ENCODE data around the gene AMDHD2. TPM values are rescaled to one million over a fixed set of nuclear protein-coding genes. Genes with fewer than 3 reads are reported as not detected.

AMDHD2 gene
- total RNA-seq, 2 experiments from 2014 or later: 34.6 to 35.4 TPM

DNA sequence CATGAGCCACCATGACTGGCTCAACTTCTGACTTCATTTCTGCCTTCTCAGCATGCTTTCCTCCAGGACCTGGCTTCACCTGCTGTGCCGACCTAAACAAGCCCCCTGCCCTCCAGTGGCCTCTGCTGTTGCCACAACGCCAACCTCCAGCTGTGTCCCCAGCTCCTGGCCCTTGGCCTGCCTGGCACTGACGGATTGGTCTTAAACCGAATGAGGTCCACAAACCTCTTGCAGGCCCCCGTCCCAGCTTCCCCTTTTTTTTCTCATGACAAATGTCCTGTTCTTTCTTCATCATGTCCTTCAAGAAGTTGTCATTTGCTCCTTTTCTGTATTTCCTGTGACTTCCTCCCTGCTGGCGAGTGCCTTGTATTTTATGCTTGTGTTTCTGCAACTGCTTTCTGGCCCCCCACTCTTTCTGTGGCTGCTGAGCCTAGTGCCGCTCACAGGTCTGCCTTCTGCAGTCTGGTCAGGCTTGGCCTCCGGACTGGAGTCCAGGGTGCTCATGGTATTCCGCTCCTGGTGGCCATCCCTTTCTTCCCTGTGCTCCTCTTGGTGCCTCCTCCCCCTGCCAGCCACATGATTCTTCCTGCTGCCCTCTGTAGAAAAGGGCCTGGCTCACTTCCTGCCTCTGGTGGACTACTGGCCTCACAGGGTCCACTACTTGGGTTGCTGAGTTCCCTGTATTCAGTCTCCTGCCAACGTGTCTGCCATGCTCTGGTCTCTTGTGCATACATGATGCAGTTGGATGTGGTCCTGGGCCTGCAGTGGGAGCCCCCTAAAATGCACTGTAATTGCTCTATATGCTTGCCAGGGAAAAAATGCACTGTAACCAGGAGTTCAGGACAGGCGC is 3.6 kb upstream of the AMDHD2 start:
- peak overlapping the region; percentile 96 for H3K4me3 Mint-ChIP-seq
- H3K36me3 Mint-ChIP-seq: peaks cover 32% of the 10 kb centered on the region
- H3K9me3 Mint-ChIP-seq: no peaks in the 10 kb centered on the region
- peaks cover 56% of the 10 kb centered on the region for H3K4me1 Mint-ChIP-seq
- H3K27ac Mint-ChIP-seq: peak overlapping the region; percentile 88
- no peak for DNase-seq
- no peaks in the 10 kb centered on the region for H3K27me3 Mint-ChIP-seq

DNA sequence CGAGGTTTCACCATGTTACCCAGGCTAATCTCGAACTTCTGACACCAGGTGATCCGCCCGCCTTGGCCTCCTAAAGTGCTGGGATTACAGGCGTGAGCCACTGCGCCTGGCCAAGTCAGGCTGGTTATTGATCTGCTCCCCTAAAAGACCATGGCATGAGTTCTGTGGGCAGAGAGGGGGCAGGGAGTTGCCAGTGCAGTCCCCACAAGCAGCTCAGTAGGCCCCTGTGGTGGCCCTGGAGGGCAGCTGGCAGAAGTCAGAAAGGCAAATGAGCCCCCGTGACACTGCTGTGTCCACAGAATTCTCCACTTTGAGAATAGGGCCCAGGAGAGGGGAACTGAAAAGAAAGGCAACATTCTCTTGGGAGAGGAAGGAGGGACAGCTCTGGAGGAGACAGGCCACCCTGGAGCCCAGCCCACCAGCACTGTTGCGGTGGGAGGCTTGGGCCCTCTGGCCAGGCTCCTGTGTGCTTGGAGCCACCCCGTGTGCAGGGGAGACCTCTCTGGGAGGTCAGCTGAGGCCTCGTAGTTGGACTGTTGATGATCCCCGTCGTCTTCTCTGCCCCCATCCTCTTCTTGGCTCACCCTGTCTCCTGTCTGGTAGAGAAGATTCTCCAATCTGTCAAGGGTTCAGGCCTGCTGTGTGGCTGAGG is 2.1 kb upstream of the AMDHD2 start:
- Mint-ChIP-seq H3K27me3 (no peaks in the 10 kb centered on the region), H3K4me3 (no peak overlapping the region), H3K27ac (peak overlapping the region; percentile 88), H3K36me3 (peaks cover 32% of the 10 kb centered on the region), H3K9me3 (no peaks in the 10 kb centered on the region), H3K4me1 (peaks cover 45% of the 10 kb centered on the region)
- DNase-seq: no peak

DNA sequence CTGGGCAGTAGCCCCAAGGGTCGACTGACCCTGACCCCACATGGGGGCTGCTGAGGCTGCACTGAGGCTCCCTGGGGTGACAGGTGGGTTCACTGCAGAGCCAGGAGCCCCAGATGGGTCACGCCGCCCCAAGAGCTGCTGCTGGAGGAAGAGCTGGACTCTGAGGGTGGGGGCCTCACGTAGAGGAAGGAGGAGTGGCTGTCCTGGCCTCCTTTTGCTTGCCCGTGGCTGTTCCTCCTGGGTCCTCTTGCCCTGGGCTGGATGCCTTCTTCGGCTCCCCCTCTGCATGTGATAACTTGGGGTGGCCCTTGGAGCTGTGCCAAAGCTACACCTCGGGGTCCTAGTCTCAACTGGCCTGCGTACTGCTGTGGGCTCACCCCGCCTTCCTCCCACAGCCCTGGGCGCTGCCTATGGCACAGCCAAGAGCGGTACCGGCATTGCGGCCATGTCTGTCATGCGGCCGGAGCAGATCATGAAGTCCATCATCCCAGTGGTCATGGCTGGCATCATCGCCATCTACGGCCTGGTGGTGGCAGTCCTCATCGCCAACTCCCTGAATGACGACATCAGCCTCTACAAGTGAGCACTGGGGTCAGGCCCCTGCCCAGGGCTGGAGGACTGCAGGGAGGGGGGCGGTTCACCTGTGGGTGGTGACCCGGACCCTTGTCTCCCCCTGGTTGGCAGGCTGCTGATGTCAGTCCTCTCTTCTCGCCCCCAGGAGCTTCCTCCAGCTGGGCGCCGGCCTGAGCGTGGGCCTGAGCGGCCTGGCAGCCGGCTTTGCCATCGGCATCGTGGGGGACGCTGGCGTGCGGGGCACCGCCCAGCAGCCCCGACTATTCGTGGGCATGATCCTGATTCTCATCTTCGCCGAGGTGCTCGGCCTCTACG is 1.1 kb upstream of the AMDHD2 start:
- Mint-ChIP-seq H3K27me3 (no peaks in the 10 kb centered on the region), H3K4me1 (peaks cover 41% of the 10 kb centered on the region), H3K9me3 (no peaks in the 10 kb centered on the region), H3K4me3 (peak overlapping the region; percentile 78), H3K36me3 (peaks cover 33% of the 10 kb centered on the region), H3K27ac (peak overlapping the region; percentile 81)
- DNase-seq: no peak

DNA sequence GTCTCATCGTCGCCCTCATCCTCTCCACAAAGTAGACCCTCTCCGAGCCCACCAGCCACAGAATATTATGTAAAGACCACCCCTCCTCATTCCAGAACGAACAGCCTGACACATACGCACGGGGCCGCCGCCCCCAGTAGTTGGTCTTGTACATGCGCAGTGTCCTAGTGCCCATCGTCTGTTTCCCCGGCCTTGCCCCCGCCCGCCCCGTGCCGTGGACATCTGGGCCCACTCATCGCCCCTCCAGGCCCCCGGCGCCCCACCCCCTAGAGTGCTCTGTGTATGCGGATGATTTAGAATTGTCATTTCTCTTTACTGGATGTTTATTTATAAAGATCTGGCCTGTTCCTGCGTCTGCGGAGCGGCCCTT is 475 bp upstream of the AMDHD2 start:
- DNase-seq: no peak
- no peaks in the 10 kb centered on the region for H3K27me3 Mint-ChIP-seq
- H3K4me1 Mint-ChIP-seq: peaks cover 44% of the 10 kb centered on the region
- H3K36me3 Mint-ChIP-seq: peaks cover 32% of the 10 kb centered on the region
- H3K27ac Mint-ChIP-seq: peak overlapping the region; percentile 81
- no peaks in the 10 kb centered on the region for H3K9me3 Mint-ChIP-seq
- H3K4me3 Mint-ChIP-seq: peak overlapping the region; percentile 78

DNA sequence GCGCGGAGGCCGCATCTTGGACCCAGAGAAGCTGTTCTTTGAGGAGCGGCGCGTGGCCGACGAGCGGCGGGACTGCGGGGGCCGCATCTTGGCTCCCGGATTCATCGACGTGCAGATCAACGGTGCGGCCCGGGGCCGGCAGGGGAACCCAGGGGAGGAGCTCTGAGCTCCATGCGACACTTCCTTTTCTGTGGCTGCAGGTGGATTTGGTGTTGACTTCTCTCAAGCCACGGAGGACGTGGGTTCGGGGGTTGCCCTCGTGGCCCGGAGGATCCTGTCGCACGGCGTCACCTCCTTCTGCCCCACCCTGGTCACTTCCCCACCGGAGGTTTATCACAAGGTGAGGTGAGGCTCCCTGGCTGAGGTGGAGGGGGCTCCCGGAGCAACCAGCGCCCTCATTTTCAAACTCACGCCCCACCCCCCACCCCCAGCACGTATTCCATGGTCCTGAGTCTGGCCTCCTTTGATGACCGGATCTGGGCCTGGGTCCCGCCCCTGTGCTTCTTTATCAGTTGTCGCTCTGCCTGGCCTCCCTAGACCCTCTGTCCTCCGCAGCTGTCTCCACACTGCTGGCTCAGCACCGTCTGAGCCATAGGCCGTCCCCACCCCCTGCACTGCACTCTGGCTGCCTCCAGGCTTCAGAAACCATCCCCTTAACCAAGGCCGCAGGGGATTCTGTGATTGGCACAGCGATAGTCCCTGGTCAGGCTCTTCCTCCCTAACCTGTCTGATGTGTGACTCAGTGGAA is 787 bp downstream of the AMDHD2 start:
- Mint-ChIP-seq H3K4me3 (peak overlapping the region; percentile 89), H3K36me3 (peaks cover 25% of the 10 kb centered on the region)
- DNase-seq: peak; percentile 53

DNA sequence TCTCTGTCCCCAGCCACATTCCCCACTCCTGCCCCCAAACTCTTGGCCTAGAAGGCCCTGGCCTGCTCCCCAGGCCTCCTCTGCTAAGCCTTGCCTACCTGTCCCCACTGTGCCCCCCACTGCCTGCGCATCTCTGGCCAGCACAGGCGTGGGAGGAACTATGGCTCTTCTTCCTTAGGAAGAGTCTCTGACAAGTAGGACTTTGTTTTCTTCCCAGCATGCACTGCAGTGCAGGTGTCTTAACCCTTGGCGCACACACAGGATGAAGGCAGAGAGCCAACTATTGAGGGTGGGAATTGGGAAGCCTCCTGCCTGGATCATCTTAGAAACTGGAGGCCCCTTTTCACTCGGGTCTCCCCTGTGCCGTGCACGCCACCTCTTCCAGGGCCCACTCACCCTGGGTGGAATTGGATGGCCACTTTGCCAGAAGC is 3.6 kb downstream of the AMDHD2 start:
- no peak for DNase-seq
- Mint-ChIP-seq H3K36me3 (peaks cover 14% of the 10 kb centered on the region), H3K27ac (no peak overlapping the region), H3K27me3 (no peaks in the 10 kb centered on the region), H3K9me3 (no peaks in the 10 kb centered on the region), H3K4me1 (peaks cover 16% of the 10 kb centered on the region), H3K4me3 (no peak overlapping the region)

More for the DNA sequence above, 787 bp downstream of the AMDHD2 start:
- no peaks in the 10 kb centered on the region for H3K9me3 Mint-ChIP-seq
- peaks cover 35% of the 10 kb centered on the region for H3K4me1 Mint-ChIP-seq
- peak overlapping the region; percentile 90 for H3K27ac Mint-ChIP-seq
- no peaks in the 10 kb centered on the region for H3K27me3 Mint-ChIP-seq

DNA sequence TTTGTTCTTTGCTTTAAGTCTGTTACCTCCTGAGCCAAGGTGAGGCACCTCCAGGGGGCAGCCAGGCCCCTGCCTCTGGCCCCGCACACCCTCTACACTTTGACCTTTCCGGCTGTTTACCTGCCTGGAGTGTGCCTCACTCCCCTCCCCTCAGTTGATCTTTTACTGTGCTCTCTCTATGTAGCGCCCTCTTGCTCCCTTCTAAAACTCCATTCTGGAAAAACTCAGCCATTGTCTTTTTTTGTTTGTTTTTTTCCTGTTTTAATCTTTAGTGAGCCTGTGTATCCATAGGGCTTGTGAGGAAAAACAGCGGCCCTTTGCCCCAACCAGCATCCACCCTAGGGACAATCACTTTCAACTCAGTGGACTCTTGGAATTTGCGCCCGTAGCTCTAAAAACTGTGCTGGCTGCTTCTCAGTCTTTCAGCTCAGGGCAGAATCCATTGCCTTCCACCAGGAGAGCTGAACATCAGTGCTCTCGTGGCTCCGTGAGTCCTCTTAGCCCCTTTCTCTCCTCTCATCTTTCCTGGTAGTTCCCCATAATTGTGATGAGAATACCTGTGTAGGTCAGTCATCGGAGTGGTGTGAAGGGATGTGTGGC is 4.3 kb downstream of the AMDHD2 start:
- peaks cover 13% of the 10 kb centered on the region for H3K4me1 Mint-ChIP-seq
- H3K9me3 Mint-ChIP-seq: no peaks in the 10 kb centered on the region
- no peak for DNase-seq
- H3K27ac Mint-ChIP-seq: no peak overlapping the region
- peaks cover 14% of the 10 kb centered on the region for H3K36me3 Mint-ChIP-seq
- no peaks in the 10 kb centered on the region for H3K27me3 Mint-ChIP-seq
- no peak overlapping the region for H3K4me3 Mint-ChIP-seq

DNA sequence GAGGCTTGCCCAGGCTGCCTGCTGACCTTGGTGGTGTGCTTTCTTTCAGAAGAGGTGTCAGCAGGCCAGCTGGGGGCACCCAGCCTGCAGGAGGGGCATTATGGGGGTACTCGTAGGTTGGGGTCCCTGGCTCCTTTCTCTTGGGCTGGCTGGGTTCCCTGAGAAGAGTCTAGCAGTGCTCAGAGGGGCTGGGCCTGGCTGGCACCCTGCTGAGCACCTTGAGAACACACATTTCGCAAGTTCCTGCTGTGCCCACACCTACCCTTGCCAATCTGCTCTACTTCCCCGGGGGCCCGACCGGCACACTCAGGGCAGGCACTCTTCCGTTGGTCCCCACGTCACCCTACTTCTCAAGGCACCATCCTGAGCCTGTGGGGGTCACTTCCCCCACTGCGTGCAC is 6.0 kb downstream of the AMDHD2 start:
- DNase-seq: no peak
- Mint-ChIP-seq H3K27ac (no peak overlapping the region), H3K36me3 (peaks cover 7% of the 10 kb centered on the region)

DNA sequence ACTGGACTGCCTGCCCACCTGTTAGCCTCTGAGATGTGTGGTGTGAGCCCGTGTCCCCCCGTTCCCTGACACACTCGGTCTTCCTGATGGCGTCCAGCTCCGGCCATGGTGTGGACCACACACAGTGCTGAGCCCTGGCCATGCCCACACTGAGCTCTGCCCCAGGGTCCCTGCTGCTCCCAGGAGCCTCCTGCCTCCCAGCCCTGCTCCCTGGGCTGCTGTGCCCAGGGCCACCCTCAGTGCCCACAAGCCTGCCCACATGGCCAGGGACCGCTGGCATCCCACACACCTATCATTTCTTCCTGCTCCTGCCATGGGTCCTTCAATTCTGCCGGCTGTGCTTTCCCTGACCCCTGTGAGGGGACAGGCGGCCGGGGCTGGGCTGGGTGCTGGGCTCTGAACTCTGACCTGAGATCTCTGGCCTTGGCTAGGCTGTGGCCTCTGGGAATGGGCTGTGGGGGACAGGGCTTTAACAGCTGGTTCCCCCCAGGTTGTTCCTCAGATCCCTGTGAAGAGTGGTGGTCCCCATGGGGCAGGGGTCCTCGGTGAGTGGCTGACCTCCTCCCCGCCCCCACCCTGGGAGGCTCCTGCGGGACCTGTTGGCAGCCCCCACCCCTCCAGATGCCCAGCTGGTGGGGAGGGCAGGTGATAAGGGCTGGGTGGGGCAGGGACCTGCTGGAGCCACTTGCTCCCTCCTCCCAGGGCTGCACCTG is 7.1 kb downstream of the AMDHD2 start:
- Mint-ChIP-seq H3K9me3 (no peaks in the 10 kb centered on the region), H3K4me3 (no peak overlapping the region), H3K36me3 (peaks cover 4% of the 10 kb centered on the region), H3K27me3 (no peaks in the 10 kb centered on the region), H3K27ac (no peak overlapping the region), H3K4me1 (peaks cover 11% of the 10 kb centered on the region)
- DNase-seq: no peak

More for the DNA sequence above, 6.0 kb downstream of the AMDHD2 start:
- H3K27me3 Mint-ChIP-seq: no peaks in the 10 kb centered on the region
- H3K4me3 Mint-ChIP-seq: no peak overlapping the region
- H3K9me3 Mint-ChIP-seq: no peaks in the 10 kb centered on the region
- H3K4me1 Mint-ChIP-seq: peaks cover 8% of the 10 kb centered on the region

DNA sequence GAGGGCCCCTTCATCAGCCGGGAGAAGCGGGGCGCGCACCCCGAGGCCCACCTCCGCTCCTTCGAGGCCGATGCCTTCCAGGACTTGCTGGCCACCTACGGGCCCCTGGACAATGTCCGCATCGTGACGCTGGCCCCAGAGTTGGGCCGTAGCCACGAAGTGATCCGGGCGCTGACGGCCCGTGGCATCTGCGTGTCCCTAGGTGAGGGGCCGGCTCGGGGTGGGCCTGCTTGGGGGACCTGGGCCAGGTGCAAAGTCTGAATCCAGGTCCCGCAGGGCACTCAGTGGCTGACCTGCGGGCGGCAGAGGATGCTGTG is 7.6 kb downstream of the AMDHD2 start:
- DNase-seq: no peak
- H3K4me1 Mint-ChIP-seq: peaks cover 16% of the 10 kb centered on the region
- H3K9me3 Mint-ChIP-seq: no peaks in the 10 kb centered on the region
- H3K36me3 Mint-ChIP-seq: peaks cover 5% of the 10 kb centered on the region
- H3K27me3 Mint-ChIP-seq: no peaks in the 10 kb centered on the region
- no peak overlapping the region for H3K27ac Mint-ChIP-seq
- no peak overlapping the region for H3K4me3 Mint-ChIP-seq

DNA sequence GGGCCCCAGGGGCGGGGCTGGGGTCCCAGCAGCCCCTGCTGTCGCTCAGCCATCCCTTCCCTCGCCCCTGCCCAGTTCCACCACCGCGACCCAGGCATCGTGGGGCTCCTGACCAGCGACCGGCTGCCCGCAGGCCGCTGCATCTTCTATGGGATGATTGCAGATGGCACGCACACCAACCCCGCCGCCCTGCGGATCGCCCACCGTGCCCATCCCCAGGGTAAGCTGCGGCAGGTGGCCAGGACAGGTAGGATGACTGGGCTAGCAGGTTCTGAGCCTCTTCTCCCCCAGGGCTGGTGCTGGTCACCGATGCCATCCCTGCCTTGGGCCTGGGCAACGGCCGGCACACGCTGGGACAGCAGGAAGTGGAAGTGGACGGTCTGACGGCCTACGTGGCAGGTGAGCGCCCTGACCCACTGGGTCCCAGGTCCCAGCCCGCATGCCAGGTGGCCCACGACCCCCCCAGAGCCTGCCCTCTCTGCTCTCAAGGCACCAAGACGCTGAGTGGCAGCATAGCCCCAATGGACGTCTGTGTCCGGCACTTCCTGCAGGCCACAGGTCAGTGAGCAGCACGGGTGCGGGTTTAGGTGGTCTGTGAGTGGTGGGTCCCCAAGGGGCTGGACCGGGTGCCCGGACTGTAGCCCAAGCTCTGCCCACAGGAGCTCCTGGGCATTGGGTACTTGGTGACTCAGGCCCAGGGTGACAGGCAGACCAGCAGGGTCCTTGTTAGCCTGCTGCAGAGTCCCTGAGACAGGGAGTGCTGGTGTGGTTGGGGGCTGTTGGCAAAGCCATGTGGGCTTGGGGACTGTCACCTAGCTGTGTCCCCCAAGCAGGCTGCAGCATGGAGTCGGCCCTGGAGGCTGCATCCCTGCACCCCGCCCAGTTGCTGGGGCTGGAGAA is 8.2 kb downstream of the AMDHD2 start:
- H3K4me3 Mint-ChIP-seq: no peak overlapping the region
- H3K36me3 Mint-ChIP-seq: peaks cover 5% of the 10 kb centered on the region
- H3K27ac Mint-ChIP-seq: no peak overlapping the region
- no peak for DNase-seq
- peaks cover 18% of the 10 kb centered on the region for H3K4me1 Mint-ChIP-seq
- H3K27me3 Mint-ChIP-seq: no peaks in the 10 kb centered on the region
- H3K9me3 Mint-ChIP-seq: no peaks in the 10 kb centered on the region

DNA sequence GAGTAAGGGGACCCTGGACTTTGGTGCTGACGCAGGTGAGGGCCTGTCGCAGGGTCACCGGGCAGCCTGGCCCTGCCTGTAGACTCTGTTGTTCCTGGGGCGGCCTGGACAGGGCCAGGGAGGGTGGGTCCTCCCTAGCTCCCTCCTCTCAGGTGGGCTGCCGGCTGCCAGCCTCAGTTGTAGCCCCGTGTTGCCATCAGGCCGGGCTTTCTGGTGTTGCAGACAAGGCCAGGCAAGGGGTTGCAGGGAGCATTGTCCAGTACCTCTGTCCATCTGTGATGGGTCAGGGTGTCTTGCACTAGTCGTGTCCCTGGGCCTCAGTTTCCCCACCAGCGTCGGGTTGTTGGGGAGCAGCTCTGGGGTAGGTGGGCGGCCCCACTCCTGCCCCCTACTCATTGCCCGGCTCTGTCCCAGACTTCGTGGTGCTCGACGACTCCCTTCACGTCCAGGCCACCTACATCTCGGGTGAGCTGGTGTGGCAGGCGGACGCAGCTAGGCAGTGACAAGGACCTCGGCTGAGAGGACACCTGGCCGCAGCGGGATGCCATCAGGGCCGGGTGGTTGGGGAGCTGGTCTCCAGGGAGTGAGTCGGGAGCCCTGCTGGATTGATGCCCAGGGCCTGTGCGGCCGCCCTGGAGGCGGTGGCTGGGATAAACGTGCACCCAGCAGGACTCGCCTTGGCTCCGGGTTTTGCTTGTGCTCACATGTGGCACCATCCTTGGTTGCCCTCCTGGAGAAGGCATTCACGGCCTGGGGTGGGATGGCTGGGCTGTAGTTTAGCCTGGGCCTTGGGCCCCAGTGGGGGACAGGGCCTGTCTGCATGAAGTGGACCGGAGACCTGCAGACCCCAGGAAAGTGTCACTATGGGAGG is 9.1 kb downstream of the AMDHD2 start:
- H3K27me3 Mint-ChIP-seq: no peaks in the 10 kb centered on the region
- no peak for DNase-seq
- H3K4me3 Mint-ChIP-seq: no peak overlapping the region
- H3K4me1 Mint-ChIP-seq: peaks cover 16% of the 10 kb centered on the region
- H3K36me3 Mint-ChIP-seq: peaks cover 4% of the 10 kb centered on the region
- no peaks in the 10 kb centered on the region for H3K9me3 Mint-ChIP-seq
- H3K27ac Mint-ChIP-seq: no peak overlapping the region

All from activated naive CD8-positive, alpha-beta T cell treated with anti-CD3 and anti-CD28 coated beads for 36 hours (primary cell).